GM18517 (cell line): ENCODE results near the gene HMGCS2.

Experiments
- ATAC-seq: cut with Tn5 transposase; IDR thresholded peaks from one replicate; pipeline ENCODE4 v1.9.1; 2021; ENCODE audit warnings: mild to moderate bottlenecking, moderate library complexity; ENCODE audit not compliant: unreplicated experiment

HMGCS2 gene

DNA sequence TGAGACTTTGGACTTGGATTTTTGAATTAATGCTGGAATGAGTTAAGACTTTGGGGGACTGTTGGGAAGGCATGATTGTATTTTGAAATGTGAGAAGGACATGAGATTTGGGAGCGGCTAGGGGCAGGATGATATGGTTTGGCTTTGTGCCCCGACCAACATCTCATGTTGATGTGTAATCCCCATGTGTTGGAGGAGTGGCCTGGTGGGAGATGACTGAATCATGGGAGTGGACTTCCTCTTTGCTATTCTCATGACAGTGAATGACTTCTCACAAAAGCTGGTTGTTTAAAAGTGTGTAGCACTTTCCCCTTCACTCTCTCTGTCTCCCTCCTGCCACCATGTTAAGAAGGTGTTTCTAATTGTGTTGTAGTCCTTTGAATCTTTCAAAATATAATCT lies 66.3 kb downstream of the HMGCS2 start:
- no peak for ATAC-seq

DNA sequence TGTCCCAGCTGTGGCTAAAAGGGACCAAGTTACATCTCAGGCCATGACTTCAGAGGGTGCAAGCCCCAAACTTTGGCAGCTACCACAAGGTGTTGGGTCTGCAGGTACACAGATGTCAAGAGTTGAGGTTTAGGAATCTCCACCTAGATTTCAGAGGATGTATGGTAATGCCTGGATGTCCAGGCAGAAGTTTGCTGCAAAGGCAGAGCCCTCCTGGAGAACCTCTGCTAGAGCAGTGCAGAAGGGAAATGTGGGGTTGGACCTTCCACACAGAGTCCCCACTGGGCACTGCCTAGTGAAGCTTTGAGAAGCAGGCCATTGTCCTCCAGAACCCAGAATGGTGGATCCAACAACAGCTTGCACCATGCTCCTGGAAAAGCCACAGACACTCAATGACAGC lies 67.0 kb downstream of the HMGCS2 start:
- no peak for ATAC-seq

DNA sequence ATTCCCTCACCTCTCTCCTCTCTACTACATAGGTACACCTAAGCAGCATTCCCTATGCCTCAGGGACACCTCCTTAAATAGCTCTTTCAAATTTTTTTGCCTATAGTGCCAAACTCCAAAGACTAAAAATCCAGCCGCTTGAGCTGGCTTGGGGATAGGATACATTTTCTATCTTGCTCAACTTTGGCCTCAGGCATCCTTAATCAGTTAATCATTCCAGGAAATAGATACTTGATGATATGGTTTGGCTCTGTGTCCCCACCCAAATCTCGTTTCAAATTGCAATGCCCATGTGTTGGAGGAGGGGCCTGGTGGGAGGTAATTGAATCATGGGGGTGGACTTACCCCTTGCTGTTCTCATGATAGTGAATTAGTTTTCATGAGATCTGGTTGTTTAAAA lies 68.4 kb downstream of the HMGCS2 start:
- ATAC-seq, result no peak
